HG02642 (cell line): ENCODE results near the gene ARPP21.
A peak's percentile ranks its signal among the peaks of the same experiment; 100 is the strongest.
"Not testable (repeated sequence)": the region's sequence is repeated elsewhere in the genome, so short reads cannot be mapped to it uniquely, and the experiment has no call there.

Source experiments
- ATAC-seq: cut with Tn5 transposase; IDR thresholded peaks from one replicate; pipeline ENCODE4 v1.9.1; 2021; ENCODE audit warnings: mild to moderate bottlenecking; ENCODE audit not compliant: unreplicated experiment, poor library complexity

ARPP21 gene

DNA sequence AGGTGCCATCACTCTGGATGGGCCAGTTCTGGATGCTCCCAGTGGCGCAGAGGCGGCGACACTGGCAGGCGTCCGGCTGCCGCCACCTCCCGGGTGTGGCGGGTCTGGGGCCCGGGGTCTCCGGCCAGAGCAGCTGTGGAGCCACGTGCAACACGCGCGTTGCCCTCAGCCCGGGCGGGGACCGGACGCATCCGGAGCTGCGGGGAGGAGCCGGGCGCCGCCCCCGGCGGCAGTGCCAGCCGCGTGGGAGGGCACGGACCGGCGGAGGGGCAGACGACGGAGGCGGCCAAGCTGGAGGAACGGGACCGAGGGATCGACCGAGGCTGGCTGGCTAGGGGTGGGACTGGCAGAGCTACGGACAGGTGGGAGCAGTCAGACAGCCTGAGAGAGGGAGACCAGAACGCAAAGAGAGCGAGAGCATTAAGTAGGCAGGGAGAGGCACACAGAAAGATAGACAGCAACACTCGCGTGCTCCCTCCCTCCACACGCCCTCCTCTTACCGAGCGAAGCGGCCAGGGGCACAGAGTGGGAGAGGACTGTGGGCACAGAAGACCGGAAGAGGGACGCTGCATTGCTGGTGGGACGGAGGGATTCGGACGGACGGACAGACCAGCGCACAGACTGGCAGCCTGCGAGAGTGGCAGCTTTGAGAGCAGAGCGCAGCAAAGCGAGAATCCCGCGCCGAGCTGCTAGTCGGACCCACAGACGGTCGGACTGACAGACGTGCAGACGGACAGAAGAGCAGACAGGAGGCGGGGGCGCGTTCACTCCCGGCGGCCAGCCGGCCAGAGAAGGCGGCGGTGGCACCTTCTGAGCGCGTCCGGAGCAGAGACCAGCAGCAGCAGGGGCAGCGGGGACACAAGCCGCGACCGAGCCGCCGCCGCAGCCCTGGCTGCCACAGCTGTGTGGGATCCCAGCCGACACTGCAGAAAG is at the start of gene ARPP21:
Gene ARPP21, plus strand, starts transcription at position 272 of the 933 bp plus-strand sequence. CDS start 42,227 bp downstream, outside the sequence.
- ATAC-seq, result no peak

DNA sequence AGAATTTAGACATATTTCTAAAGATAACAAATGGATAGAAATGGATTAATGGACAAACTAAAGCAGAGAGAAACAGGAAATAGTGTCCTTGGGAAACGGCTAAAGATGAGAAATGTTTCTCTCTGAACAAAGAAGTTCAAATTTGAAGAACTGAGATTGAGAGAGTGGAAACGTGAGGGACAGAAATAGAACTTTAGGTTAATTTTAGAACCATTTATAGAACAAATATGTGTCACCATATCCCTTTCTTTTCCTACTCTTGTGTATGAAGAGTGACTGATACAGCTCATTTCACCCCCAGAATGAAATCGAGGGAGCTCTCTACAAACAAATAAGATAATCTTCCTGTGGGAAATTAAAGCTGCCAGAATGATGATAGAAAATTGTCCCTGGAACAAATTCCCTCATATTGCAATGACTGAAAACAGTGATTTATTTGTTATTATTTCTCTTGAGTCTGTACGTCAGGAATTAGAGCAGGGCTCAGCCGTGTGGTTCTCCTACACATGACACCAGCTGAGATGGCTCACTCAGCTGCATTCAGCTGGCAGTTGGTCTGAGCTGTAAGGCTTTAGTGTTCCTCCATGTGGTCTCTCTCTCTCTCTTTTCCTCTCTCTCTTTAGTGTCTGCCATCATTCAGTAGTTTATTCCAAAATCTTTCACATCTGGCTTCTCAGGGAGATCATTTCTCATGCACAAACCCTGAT is 46.6 kb upstream of the ARPP21 start:
- ATAC-seq, result peak; percentile 68

DNA sequence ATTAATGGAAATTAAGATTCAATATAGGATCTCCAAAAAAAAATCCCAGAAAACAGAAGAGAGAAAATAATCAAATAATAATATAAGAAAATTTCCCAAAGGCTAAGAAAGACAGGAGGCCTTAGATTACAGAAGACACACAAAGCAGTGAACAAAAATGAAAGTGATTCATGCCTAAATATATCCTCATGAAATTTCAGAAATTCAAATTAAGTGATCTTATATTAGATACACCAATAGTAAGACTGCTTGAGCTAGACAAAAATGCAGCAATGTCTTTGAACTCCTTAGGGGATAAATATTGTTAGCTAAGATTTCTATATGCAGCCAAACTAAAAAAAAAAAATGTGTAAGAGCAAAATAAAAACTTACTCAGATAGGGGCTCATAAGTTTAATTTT is 44.6 kb upstream of the ARPP21 start:
- ATAC-seq, result no peak

DNA sequence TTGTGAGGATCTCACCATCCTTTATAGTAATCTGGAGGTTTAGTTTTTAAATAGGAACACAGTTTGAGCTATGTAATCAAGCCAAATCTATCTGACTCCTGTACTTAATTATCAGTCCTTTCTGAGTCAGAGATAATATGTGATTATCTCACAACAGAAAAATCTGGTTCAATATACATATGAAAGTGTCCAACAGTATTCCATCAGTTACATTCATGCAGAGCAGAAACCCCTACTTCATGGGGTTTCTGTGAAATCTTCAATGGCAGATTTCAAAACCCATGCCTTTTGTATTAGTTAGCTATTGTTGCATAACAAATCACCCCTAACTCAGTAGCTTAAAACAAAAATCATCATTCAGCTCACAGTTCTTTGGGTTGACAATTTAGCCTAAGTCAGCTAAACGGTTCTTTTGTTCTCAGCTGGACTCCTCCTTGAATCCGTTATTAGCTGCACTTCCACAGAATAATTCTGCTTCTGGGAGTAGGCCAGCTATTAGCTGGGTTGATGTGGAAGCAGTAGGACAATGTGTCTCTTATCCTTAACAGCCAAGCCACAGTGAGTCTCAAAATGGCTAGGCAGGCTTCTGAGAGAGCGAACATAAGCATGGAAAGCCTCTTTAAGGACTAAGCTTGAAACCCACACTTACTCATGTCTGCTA is 42.9 kb upstream of the ARPP21 start:
- no peak for ATAC-seq

DNA sequence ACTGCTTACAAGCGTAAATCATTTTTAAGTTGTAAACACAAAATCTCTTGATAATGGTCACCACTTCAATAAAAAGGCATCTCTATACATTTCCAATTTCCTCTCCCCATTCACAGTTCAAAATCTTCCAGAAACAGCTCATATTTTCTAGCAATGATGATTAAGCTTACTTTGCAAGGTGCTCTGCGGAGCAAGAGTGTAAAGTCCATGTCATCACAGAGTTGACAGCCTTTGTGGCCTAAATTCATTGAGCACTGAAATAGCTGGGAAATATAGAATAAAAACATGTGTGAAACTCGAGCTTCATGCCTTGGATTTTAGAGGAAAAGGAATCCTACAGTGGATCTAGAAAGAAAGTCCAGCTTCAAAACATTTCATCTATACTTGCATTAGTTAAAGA is 41.8 kb upstream of the ARPP21 start:
- no peak for ATAC-seq

DNA sequence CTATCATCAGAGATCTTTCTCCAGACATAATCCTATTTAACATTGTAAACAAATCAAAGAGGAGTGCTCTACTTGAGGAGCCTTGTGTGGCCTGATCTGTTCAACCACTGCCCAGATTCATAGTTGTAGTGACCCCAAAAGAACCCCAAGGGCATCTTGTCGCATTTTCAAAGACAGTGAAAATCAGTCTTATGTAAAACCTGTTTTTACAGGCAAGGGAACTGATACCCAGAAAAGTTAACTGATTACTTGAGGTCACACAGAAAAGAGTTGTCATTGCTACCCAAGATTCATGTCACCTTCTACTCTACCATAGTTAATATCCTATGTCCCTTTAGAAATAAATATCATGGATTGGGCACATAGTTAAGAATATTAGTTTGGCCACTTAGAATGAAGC is 40.5 kb upstream of the ARPP21 start:
- no peak for ATAC-seq

DNA sequence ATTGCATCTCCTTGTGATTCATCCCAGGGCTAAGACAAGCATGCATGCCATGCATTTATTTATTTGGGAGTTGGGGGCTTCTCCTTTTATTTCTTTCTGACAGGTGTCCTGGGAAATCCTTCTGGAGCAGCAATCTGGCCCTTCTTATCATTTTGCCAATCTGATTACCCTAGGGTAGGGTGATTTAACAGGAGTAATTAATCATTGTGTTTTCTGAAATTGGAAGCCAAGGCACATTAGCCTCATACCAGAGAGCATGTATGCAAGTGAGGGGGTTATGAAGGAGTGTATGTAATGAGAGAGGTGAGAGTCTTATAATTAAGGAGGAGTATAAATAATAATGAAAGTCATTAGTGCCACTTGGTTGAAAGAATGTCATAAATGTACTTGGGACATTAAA is 37.4 kb upstream of the ARPP21 start:
- ATAC-seq, result no peak

DNA sequence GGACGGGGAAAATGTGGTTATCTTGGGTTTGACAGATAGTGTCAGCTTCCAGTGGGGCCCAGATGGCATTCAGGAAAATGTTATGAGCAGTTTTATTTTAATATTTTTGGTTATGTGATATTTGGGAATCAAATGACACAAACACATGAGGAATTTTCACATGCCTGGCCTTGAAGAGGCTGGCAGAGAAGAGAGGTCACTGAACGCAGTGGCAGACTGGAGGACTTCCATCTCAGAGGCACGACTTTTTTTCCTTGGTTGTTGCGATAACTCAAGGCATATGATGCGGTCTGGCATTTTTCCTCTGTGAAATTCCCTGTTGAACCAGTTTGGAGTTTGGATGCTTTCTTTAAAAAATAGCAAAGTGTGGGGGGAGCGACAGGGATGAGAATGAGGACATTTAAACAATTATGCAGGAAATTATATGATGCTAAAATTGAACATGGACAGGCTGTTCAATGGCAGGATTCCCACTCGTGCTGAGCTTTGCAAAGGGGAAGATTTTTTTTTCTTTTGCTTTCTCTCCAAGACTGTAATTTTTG is 36.9 kb upstream of the ARPP21 start:
- no peak for ATAC-seq

DNA sequence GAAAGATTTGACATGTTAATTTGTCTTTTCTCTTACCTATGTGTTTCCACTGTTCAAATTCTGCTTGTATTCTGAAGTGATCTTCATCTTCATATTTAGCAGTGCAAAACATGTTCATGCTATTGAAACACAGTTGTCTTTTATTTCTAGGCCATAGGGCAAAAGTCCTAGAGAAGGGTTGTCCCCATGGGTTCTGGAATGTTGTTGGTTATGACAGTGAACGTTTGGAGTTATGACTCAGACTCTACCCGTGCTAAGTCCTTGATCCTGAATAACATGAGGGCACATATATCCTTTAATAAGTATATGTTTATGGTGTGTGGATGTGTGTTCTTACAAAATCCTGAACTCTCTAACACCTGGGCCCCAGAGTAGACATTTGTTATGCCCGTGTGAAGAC is 23.0 kb upstream of the ARPP21 start:
- ATAC-seq, result no peak

DNA sequence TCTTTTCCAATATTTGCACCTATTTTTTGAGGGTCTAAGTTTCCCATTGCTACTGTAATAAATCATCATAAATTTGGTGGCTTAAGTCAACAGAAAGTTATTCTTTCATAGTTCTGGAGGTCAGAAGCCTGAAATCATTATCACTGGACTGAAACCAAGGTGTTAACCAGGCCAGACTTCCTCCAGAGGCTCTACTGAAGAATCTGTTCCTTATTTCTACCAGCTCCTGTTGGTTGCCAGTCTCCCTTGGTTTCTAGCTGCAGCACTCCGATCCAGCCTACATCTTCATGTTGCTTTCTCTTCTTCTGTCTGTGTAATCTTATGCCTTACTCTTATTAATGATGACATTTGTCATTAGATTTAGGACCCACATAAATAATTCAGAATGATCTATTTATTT is 22.0 kb upstream of the ARPP21 start:
- no peak for ATAC-seq

DNA sequence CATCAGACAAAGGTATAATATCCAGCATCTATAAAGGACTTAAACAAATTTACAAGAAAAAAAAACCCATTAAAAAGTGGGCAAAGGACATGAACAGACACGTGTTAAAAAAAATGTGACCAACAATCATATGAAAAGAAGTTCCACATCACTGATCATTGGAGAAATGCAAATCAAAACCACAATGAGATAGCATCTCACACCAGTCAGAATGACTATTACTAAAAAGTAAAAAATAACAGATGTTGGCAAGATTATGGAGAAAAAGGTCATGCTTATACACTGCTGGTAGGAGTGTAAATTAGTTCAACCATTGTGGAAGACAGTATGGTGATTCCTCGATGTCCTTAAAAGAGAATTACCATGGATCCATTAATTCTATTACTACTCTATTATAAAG is 19.1 kb upstream of the ARPP21 start:
- ATAC-seq, result not testable (repeated sequence)

DNA sequence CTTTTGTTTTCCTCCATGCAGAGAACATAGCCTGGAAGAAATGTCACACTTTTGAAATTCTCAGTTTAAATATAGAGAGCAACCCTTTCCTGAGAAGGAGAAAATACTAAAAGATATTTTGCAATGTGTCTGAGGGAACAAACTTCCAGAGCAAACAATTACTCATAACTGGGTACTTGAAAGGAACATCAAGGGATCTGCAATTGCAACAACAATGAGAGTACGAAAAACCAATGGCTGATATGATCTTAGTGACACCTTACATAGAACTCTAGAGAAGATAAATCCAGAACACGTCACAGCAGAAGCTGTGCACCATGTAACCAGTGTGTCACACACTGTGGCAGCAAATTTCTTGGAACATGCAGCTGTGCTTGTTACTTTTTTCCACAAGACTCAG is 14.6 kb upstream of the ARPP21 start:
- ATAC-seq, result no peak

DNA sequence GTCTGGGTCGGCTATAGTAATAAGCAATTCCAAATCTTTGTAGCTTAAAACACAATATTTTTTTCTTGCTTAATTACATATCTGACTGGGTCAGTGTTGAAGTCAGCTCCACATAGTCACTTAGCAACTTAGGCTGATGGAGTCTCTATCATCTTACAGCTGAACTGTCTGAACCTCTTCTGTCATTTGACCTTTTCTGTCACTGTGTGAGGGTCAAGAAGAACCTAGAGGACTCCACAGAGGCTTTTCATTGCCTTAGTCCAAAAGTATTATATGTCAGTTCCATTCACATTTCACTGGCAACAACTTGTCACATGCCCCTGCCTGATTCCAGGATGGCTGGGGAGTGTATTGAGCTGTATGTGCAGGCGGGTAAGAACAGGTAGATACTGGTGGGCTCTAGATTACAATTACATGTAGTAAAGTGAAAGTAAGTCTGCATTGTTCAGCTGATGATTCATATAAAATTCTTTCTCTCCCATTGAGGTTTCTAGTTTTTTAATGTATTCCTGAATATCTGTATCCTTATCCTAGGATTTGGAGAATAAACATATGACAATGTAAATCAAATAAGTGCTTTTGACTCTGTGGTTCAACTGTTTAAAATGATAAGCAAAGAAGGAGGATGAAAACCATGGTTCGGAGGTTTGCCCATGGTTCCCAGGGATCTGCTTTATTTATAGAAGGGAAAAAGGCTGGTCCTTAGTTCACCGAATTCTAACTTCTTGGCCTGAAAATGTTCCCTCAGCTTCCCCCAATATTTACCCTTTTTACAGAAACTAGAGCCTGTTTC is 5.8 kb upstream of the ARPP21 start:
- ATAC-seq, result no peak

DNA sequence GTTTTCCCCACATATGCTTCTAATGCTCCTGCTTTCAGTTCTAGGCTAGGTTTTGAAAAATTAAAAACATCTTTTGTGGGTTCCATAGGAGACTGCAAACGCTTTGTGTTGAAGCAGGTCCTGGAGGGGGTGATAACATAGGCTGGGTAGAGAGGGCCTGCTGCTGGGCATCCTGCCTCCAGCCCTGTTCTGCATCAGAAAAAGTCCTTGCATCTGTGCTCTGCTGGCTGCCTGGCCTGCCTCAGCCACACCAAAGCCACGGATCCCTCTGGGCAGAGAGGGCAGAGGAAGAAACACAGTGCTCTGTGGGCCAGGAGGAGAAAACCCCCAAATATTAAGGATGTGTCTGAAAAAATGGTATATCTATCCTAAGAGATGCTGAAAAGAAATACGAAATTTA is 3.9 kb upstream of the ARPP21 start:
- no peak for ATAC-seq

DNA sequence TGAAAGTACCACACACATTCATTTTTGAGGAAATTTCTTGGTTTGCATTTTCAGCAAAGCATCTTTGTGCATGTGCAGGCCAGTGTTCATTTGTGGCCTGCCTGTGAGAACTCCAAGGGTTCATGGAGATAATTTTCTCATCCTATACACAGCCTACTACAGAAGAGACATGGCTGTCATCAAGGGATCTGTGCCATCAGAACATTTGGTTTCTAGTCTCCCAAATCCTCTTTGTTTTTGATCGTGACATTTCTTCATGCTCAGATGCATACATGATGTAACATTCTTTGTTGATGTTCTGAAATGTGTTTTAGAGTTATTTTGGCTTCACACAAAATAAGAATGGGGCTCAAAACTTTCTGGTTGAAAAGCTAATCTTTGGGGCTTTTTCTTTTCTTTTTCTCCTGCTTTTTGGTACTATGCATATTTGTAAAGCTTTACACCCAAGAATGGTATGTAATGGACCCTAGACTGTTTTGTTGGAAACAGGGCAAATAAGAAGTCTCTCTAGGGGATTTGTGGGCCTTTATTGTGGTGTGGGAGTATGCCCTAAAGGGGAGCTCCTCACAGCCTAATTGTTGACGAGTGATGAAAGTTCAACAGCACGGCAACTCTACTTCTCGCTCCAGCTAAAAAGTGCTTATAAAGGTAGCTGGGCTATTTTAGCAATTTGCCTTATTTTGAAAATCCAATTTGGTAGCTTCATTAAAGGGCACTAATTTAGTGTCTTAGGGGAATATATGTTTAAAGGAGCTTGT is 3.2 kb upstream of the ARPP21 start:
- no peak for ATAC-seq

DNA sequence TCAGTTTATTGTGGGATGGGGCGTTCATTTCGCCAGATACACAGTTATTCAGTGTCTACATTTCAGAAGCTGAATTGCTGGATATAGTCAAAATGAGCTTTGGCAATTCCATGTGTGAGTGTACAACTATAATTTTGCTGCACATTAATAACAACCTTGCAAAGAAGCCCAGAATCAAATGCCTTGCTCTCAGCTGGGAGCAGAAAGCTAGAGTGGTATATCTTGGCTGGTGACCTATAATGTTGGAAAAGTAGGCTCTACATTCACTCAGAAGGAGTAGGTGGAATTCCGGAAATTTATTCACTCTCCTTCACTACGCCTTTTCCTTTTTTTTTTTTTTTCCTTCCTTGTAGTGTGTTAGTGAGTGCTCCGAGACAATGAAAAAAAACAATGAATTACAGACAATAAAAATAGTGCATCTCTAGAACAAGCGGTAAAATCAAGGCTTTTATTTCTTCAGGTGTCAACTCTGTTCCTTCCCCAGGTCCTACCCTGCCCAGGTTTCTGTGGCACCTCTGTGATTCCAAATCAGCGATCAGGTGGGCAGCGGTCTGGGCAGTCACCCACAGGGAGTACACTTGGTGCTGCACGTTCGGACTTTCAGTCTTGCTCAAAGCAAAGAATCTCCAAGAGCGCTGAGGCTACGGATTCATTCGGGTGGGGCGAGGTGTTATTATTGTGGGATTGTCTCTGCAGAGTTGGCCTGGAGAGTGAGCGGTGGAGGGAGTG is 910 bp upstream of the ARPP21 start:
- ATAC-seq, result no peak

DNA sequence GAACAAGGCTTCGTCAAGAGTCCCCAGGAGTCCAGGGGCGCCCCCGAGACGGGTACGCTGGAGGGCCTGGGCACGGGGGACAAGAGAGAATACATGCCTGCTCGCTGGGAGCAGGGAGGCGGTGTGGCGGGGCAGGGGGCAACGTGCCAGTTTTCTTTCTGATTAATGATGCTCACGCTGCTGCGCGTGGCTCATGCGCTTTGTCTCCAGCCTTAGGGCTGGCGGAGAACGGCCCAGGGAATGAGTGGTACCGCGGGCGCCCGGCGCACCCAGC is 408 bp upstream of the ARPP21 start:
- no peak for ATAC-seq

DNA sequence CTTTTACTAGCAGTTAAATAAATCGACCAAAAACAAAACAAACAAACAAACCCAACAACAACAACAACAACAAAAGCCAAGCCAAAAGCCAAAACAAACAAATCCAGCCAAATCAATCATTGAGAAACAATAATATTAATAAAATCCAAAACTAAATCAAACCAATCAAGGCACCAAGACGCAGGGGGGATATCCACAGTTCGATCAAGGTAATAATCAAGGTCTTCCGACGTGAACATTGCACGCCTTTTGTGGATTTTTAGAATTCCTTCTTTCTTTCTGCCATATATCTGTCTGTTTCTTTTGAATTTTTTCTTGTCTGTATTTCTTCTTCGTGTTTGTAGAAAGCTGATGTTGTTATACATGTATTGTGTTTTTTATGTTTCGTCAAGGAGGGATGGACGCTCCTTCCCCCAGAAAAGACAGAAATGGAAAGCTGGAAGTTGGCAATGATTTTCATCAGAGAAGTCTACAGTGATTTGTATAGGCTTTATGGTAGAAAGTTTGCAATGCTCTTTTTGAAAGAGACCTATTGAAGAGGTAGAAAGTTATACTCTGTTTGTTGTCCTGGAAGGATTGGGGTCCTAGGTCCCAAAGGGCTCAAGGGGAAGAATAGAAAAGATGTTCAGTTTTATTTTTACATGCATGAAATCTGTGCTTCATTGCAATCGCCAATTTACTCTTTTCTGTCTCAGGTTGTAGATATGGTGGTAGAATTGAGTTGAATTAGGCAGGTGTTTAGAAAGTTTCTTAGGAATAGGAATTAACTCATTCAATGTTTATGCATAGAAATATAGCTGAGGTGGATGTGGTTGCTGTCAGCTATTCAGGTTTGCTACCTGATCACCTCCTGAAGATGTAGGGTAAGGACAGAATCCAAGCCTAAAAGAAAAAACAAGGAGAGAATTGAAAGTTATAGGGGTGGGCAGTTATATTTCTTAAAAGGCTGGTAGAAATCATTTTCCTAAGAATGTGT is 1.2 kb downstream of the ARPP21 start:
- no peak for ATAC-seq
